DMS53 (cell line): ENCODE measurements around the gene PAPOLA.

Source experiments
- DNase-seq: peaks from one replicate; lab custom pipeline; 2025; lab: John Stamatoyannopoulos, UW

PAPOLA gene

GRCh38 chr14:96586056-96586455, 83.9 kb downstream of the PAPOLA start:
- no peak for DNase-seq

- DNase-seq: no peak
These were observed 85.0 kb downstream of the PAPOLA start for GRCh38 chr14:96586921-96587822.

GRCh38 chr14:96587823-96588385, 85.7 kb downstream of the PAPOLA start:
- no peak for DNase-seq

- DNase-seq: no peak
These were observed 86.5 kb downstream of the PAPOLA start for GRCh38 chr14:96588410-96589257.

GRCh38 chr14:96589577-96589976, 87.4 kb downstream of the PAPOLA start:
- no peak for DNase-seq

- DNase-seq: no peak
These were observed 88.1 kb downstream of the PAPOLA start for GRCh38 chr14:96590190-96590864.

- DNase-seq: peak; percentile 60
These were observed 90.6 kb downstream of the PAPOLA start for GRCh38 chr14:96592591-96593386.

- no peak for DNase-seq
These were observed 92.8 kb downstream of the PAPOLA start for GRCh38 chr14:96594961-96595360.

GRCh38 chr14:96597680-96598079, 95.5 kb downstream of the PAPOLA start:
- no peak for DNase-seq

GRCh38 chr14:96598332-96598928, 96.2 kb downstream of the PAPOLA start:
- no peak for DNase-seq

GRCh38 chr14:96599076-96599475, 96.9 kb downstream of the PAPOLA start:
- no peak for DNase-seq

GRCh38 chr14:96602186-96602585, 100.0 kb downstream of the PAPOLA start:
- no peak for DNase-seq

- no peak for DNase-seq
These were observed 101.4 kb downstream of the PAPOLA start for GRCh38 chr14:96603350-96604255.

- peak; percentile 48 for DNase-seq
These were observed 112.3 kb downstream of the PAPOLA start for GRCh38 chr14:96614481-96614881.

- DNase-seq: no peak
These were observed 114.1 kb downstream of the PAPOLA start for GRCh38 chr14:96616161-96616721.
